Measurements from ENCODE around the gene BSN. TPM values are rescaled to one million over a fixed set of nuclear protein-coding genes. Genes with fewer than 3 reads are reported as not detected.
A peak's percentile ranks its signal among the peaks of the same experiment; 100 is the strongest.

BSN gene
- total and polyA plus RNA-seq, 9 donors = 0.44 to 1.2 (median 0.62) TPM

GRCh38 chr3:49601358-49602048 is 47.2 kb downstream of the BSN start:
- WGBS (ENCODE audit: insufficient coverage) = 82% methylated on average over 3 of the region's 5 CpGs
- Histone ChIP-seq H3K4me1 (ENCODE audit: control insufficient read depth, insufficient read depth, low read length) (no peaks in the 10 kb centered on the region), H3K27me3 (ENCODE audit: control insufficient read depth, insufficient read depth, low read length) (no peaks in the 10 kb centered on the region), H3K36me3 (ENCODE audit: control insufficient read depth, insufficient read depth, low read length) (no peaks in the 10 kb centered on the region), H3K4me3 (ENCODE audit: low read length) (no peak overlapping the region), H3K27ac (ENCODE audit: low read length) (no peak overlapping the region), H3K9me3 (replicated peaks; ENCODE audit: control insufficient read depth, low read depth, low read length) (no peaks in the 10 kb centered on the region)
- DNase-seq = no peak

GRCh38 chr3:49602049-49602554 is 47.8 kb downstream of the BSN start:
- no peaks in the 10 kb centered on the region for H3K27me3 ChIP-seq (ENCODE audit: control insufficient read depth, insufficient read depth, low read length)
- no peak for DNase-seq
- no peaks in the 10 kb centered on the region for H3K36me3 ChIP-seq (ENCODE audit: control insufficient read depth, insufficient read depth, low read length)
- 100% methylated on average over 1 of the region's 2 CpGs for WGBS (ENCODE audit: insufficient coverage)
- H3K4me1 ChIP-seq (ENCODE audit: control insufficient read depth, insufficient read depth, low read length) = no peaks in the 10 kb centered on the region
- H3K9me3 ChIP-seq (replicated peaks; ENCODE audit: control insufficient read depth, low read depth, low read length) = no peaks in the 10 kb centered on the region
- H3K27ac ChIP-seq (ENCODE audit: low read length) = no peak overlapping the region
- H3K4me3 ChIP-seq (ENCODE audit: low read length) = no peak overlapping the region

- no peak overlapping the region for H3K27ac ChIP-seq (ENCODE audit: low read length)
- no peak overlapping the region for H3K4me3 ChIP-seq (ENCODE audit: low read length)
- H3K36me3 ChIP-seq (ENCODE audit: control insufficient read depth, insufficient read depth, low read length) = no peaks in the 10 kb centered on the region
- no peaks in the 10 kb centered on the region for H3K9me3 ChIP-seq (replicated peaks; ENCODE audit: control insufficient read depth, low read depth, low read length)
- 96% methylated on average over 4 of the region's 5 CpGs for WGBS (ENCODE audit: insufficient coverage)
- DNase-seq = no peak
- H3K4me1 ChIP-seq (ENCODE audit: control insufficient read depth, insufficient read depth, low read length) = no peaks in the 10 kb centered on the region
- no peaks in the 10 kb centered on the region for H3K27me3 ChIP-seq (ENCODE audit: control insufficient read depth, insufficient read depth, low read length)
Observed at GRCh38 chr3:49602877-49603411, 48.7 kb downstream of the BSN start.

- H3K36me3 ChIP-seq (ENCODE audit: control insufficient read depth, insufficient read depth, low read length) = no peaks in the 10 kb centered on the region
- H3K4me3 ChIP-seq (ENCODE audit: low read length) = no peak overlapping the region
- no peaks in the 10 kb centered on the region for H3K4me1 ChIP-seq (ENCODE audit: control insufficient read depth, insufficient read depth, low read length)
- no peaks in the 10 kb centered on the region for H3K27me3 ChIP-seq (ENCODE audit: control insufficient read depth, insufficient read depth, low read length)
- WGBS (ENCODE audit: insufficient coverage) = 94% methylated on average over 2 of the region's 2 CpGs
- no peak overlapping the region for H3K27ac ChIP-seq (ENCODE audit: low read length)
- no peak for DNase-seq
- no peaks in the 10 kb centered on the region for H3K9me3 ChIP-seq (replicated peaks; ENCODE audit: control insufficient read depth, low read depth, low read length)
Observed at GRCh38 chr3:49606427-49606826, 52.1 kb downstream of the BSN start.

- WGBS (ENCODE audit: insufficient coverage) = 79% methylated on average over 3 of the region's 3 CpGs
- no peak overlapping the region for H3K4me3 ChIP-seq (ENCODE audit: low read length)
- no peaks in the 10 kb centered on the region for H3K9me3 ChIP-seq (replicated peaks; ENCODE audit: control insufficient read depth, low read depth, low read length)
- no peaks in the 10 kb centered on the region for H3K27me3 ChIP-seq (ENCODE audit: control insufficient read depth, insufficient read depth, low read length)
- H3K36me3 ChIP-seq (ENCODE audit: control insufficient read depth, insufficient read depth, low read length) = no peaks in the 10 kb centered on the region
- no peak overlapping the region for H3K27ac ChIP-seq (ENCODE audit: low read length)
- H3K4me1 ChIP-seq (ENCODE audit: control insufficient read depth, insufficient read depth, low read length) = no peaks in the 10 kb centered on the region
- peak; percentile 81 for DNase-seq
Observed at GRCh38 chr3:49607105-49607591, 52.9 kb downstream of the BSN start.

GRCh38 chr3:49607796-49608195 is 53.5 kb downstream of the BSN start:
- no peaks in the 10 kb centered on the region for H3K36me3 ChIP-seq (ENCODE audit: control insufficient read depth, insufficient read depth, low read length)
- H3K27ac ChIP-seq (ENCODE audit: low read length) = no peak overlapping the region
- peaks cover 2% of the 10 kb centered on the region for H3K9me3 ChIP-seq (replicated peaks; ENCODE audit: control insufficient read depth, low read depth, low read length)
- WGBS (ENCODE audit: insufficient coverage) = 44% methylated on average over 4 of the region's 5 CpGs
- no peak for DNase-seq
- H3K27me3 ChIP-seq (ENCODE audit: control insufficient read depth, insufficient read depth, low read length) = no peaks in the 10 kb centered on the region
- no peaks in the 10 kb centered on the region for H3K4me1 ChIP-seq (ENCODE audit: control insufficient read depth, insufficient read depth, low read length)
- H3K4me3 ChIP-seq (ENCODE audit: low read length) = no peak overlapping the region

GRCh38 chr3:49609314-49609713 is 55.0 kb downstream of the BSN start:
- Histone ChIP-seq H3K27me3 (ENCODE audit: control insufficient read depth, insufficient read depth, low read length) (no peaks in the 10 kb centered on the region), H3K36me3 (ENCODE audit: control insufficient read depth, insufficient read depth, low read length) (no peaks in the 10 kb centered on the region), H3K4me3 (ENCODE audit: low read length) (no peak overlapping the region), H3K27ac (ENCODE audit: low read length) (no peak overlapping the region), H3K9me3 (replicated peaks; ENCODE audit: control insufficient read depth, low read depth, low read length) (peaks cover 2% of the 10 kb centered on the region), H3K4me1 (ENCODE audit: control insufficient read depth, insufficient read depth, low read length) (no peaks in the 10 kb centered on the region)
- DNase-seq = no peak
- 66% methylated on average over 3 of the region's 5 CpGs for WGBS (ENCODE audit: insufficient coverage)

- no peak for DNase-seq
- H3K9me3 ChIP-seq (replicated peaks; ENCODE audit: control insufficient read depth, low read depth, low read length) = peaks cover 2% of the 10 kb centered on the region
- H3K27ac ChIP-seq (ENCODE audit: low read length) = no peak overlapping the region
- no peak overlapping the region for H3K4me3 ChIP-seq (ENCODE audit: low read length)
- no peaks in the 10 kb centered on the region for H3K36me3 ChIP-seq (ENCODE audit: control insufficient read depth, insufficient read depth, low read length)
- no peaks in the 10 kb centered on the region for H3K27me3 ChIP-seq (ENCODE audit: control insufficient read depth, insufficient read depth, low read length)
- WGBS (ENCODE audit: insufficient coverage) = 90% methylated on average over 3 of the region's 6 CpGs
- H3K4me1 ChIP-seq (ENCODE audit: control insufficient read depth, insufficient read depth, low read length) = no peaks in the 10 kb centered on the region
Observed at GRCh38 chr3:49609815-49610214, 55.5 kb downstream of the BSN start.

GRCh38 chr3:49610666-49611280 is 56.5 kb downstream of the BSN start:
- no peak overlapping the region for H3K4me3 ChIP-seq (ENCODE audit: low read length)
- no peak overlapping the region for H3K27ac ChIP-seq (ENCODE audit: low read length)
- H3K27me3 ChIP-seq (ENCODE audit: control insufficient read depth, insufficient read depth, low read length) = no peaks in the 10 kb centered on the region
- no peaks in the 10 kb centered on the region for H3K36me3 ChIP-seq (ENCODE audit: control insufficient read depth, insufficient read depth, low read length)
- no peak for DNase-seq
- peaks cover 2% of the 10 kb centered on the region for H3K9me3 ChIP-seq (replicated peaks; ENCODE audit: control insufficient read depth, low read depth, low read length)
- no peaks in the 10 kb centered on the region for H3K4me1 ChIP-seq (ENCODE audit: control insufficient read depth, insufficient read depth, low read length)

- DNase-seq = no peak
- WGBS (ENCODE audit: insufficient coverage) = 62% methylated on average over 6 of the region's 6 CpGs
Observed at GRCh38 chr3:49611291-49611690, 57.0 kb downstream of the BSN start.

More at GRCh38 chr3:49611291-49611690, 57.0 kb downstream of the BSN start:
- peaks cover 2% of the 10 kb centered on the region for H3K9me3 ChIP-seq (replicated peaks; ENCODE audit: control insufficient read depth, low read depth, low read length)
- peaks cover 2% of the 10 kb centered on the region for H3K4me1 ChIP-seq (ENCODE audit: control insufficient read depth, insufficient read depth, low read length)
- no peak overlapping the region for H3K4me3 ChIP-seq (ENCODE audit: low read length)
- H3K27ac ChIP-seq (ENCODE audit: low read length) = no peak overlapping the region
- H3K27me3 ChIP-seq (ENCODE audit: control insufficient read depth, insufficient read depth, low read length) = no peaks in the 10 kb centered on the region
- H3K36me3 ChIP-seq (ENCODE audit: control insufficient read depth, insufficient read depth, low read length) = no peaks in the 10 kb centered on the region

Measured in muscle of leg (tissue), 11 donors.